Left renal pelvis (tissue), 4 donors: ENCODE measurements around the gene PLA2G7. TPM values are rescaled to one million over a fixed set of nuclear protein-coding genes. Genes with fewer than 3 reads are reported as not detected.
"Not testable (repeated sequence)": the region's sequence is repeated elsewhere in the genome, so short reads cannot be mapped to it uniquely, and the experiment has no call there.

Experiments
- DNase-seq, 4 donors: peaks; one replicate each; pipeline ENCODE4 v3.0.0-alpha.2; 2013; ENCODE audit warnings: low read depth in 4 of 4, low spot score in 3 of 4
- polyA plus RNA-seq, 4 donors: library from polyadenylated mRNA; unstranded; fragments of 120-200 nt; gene quantifications; one replicate each; pipeline ENCODE4 v1.2.1, GENCODE V29; 2013; ENCODE audit not compliant: insufficient read length in 4 of 4

PLA2G7 gene
- polyA plus RNA-seq, 4 donors, result 2.7 to 13.5 (median 3.4) TPM

DNA sequence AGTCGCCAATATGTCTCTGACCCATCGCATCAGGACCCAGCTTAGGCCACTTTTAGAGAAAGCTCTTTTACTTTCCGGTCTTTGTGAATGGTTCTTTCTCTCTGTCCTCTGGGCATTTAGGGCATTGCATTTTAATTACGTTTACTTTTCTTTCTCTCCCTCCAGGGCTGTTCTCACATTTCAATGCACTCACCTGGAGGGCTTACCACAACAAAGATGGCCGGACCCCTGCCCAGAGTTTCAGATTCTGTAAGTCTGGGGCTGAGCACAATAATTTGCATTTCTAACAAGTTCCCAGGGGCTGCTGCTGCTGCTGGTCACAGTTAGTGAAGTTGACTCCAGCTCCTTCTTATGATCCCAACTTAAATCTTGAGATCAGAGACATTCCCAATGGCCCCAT lies 14.6 kb upstream of the PLA2G7 start:
- DNase-seq, result no peak

DNA sequence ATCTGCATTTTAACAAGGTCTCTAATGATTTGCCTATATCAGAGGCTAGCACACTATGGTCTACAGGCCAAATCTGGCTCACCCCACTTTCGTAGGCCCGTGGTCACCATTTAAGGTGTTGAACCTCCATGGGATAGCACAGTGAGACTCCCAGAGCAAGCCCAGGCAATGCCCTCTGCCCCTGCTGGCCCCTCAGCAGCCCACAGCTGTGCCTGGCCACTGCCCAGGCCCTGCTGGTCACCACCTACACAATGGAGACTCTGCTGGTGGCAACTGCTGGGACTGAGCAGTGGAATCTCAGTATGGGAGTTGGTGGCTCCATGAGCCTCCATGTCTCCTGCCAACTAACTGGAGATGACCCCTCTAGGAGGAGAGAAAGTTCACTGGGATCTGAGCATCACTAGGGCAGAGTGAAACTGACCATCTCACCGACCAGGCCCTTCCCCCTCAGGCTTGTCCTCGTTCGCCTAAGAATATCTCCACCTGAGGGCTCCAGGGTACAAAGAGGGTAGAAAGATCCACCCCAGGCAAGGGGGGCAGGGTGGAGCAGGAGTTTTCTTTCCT lies 13.8 kb upstream of the PLA2G7 start:
- no peak for DNase-seq

DNA sequence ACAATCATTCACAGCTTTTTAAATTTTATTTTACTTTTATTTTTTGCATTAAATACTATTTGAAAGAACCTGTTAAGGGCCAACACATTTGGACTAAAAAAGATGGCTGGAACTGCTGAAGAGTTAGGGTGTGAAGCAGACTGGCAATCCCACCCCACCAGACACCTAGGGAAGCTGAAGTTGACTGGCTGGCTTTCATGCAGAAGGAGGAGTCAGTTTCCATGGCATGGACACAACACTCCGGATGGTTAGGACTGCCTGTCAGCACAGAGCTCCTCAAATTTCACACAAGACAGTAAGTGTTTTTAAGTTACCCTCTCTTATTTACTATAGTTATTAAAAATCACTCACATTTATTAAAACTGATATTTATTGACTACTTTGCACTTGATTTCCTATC lies 11.5 kb upstream of the PLA2G7 start, which contains the start of gene ANKRD66:
Gene ANKRD66, plus strand, starts transcription at position 238 of the 400 bp plus-strand sequence. CDS start 5,016 bp downstream, outside the sequence.
- no peak for DNase-seq

GRCh38 chr6:46745973-46746372 lies 10.8 kb upstream of the PLA2G7 start:
- DNase-seq, result no peak

GRCh38 chr6:46744159-46744725 lies 9.1 kb upstream of the PLA2G7 start:
- not testable (repeated sequence) for DNase-seq

DNA sequence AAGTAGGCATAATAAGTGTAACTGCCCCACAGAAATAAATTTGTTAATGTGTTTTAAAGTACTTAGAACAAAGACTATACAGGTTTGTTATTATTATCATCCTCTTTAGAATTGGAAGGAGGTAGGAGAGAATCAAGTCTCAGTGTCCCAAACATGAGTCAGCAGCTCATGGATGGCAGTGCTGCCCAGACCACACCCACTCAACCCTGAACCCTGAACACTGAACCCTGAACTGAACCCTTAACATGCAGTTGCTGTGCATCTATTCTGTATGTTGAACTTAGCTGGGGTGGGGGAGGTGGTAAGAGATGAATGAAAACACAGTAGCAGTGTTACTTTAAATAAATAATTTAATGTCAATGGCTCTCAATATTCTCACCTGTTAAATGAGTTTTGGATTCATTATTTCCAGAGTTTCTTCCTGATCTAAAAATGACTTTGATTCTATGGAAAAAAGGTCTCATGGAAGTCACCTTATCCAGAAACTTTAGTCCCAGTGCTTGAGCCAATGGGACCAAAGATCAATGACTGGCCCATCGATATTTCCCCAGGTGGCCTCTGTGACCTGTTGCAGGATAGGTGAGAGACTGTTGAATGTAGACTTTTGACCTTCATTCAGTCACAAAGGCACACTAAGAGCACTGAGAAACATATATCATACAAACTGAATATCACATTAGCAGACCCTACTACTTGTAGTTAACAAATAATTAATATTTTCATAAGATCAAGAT lies 8.4 kb upstream of the PLA2G7 start:
- no peak for DNase-seq

DNA sequence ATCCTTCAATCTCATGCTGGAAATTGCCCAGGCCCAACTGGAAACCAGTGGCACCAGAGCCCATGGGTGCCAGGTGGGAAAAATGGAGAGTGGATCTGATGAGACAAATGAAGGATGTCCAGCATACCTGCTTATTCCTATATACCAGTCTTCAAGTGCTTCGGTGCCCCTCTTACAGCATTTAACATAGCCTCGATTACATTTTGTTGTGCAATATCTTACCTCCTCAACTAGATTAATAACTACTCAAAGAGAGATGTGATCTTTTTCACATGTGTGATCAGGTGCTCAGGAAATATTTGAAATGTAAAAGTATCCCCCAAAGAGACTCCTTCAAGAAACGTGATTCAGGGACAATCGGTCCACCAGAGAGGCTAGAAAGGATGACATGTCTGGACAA lies 6.7 kb upstream of the PLA2G7 start:
- no peak for DNase-seq

- DNase-seq, result no peak
Observed at GRCh38 chr6:46741482-46741881, 6.3 kb upstream of the PLA2G7 start.

DNA sequence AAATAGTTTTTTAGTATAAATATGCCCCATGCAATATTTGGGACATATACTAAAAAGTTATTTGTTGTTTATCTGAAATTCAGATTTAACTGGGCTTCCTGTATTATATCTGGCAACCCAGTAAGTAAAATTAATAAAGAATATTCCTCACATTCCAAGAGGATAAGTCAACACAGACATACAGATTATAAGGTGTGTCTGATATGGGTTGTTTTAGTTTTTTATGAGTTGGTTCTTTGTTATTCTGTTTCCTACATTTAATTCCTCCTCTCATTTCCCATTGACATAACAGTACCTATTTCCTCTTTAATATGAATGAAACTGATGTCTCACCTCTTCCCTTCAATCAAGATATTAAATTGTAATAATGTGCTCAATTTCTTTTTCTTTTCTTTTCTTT lies 1.7 kb upstream of the PLA2G7 start:
- DNase-seq, result no peak

DNA sequence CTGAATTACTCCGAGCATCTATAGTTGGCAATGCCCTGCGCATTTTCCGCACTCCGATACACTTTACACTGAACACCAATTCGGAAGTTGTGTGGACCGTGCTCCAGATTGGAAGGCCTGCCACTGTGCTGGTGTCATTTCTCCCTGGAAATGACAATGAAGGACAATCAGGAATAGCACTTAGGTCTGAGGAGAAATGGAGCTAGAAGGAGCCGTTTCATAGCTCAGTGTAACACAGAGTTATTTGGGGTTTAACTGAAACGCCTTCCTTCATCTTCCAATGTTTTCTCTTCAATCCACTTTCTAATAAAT lies 501 bp upstream of the PLA2G7 start:
- DNase-seq, result no peak

DNA sequence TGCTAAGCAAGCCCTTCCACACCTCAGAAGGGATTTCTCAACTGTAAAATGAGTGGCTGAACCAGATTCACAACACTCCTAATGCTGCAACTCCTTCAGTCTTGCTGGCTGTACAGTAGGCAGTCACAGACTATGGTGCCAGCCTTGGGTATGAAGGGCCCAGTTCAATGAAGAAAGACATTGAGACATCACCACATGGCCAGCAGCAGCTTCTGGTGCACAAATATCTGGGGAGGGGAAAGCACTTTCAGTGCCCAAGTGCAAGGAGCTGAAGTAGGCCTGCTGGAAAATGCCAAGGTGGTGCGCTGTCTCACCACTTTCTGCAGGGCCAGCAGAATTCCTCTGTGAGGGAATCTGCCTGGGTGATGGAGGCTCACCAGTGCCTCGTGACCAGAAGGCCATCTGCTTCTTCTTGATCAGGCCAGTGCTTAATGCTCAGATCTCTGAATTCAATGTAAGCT lies 1.8 kb downstream of the PLA2G7 start:
- DNase-seq, result no peak

DNA sequence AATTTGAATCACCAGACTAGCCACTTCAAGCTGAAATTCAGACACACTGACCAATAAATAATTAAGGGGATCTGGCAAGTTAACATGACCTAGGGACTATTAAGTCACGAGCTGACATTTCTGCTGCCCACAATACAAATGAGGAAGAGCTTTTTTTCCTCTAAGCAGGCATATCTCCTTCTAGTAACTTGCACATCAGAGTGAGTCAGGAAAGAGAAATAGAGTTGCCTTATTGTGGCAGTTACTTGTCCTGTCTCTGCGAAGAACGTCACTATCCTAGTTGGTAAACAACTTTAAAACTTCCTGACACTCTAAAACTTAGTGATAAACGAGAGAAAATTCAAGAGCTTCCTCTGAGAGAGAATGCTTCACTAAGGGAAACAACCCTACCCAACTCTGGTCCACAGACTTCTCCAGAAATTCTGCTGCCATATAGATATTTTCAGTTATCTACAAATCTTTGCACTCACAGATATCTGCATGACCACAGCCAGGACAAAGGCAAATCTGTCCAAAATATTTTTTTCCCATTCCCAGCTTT lies 4.2 kb downstream of the PLA2G7 start:
- DNase-seq, result no peak

DNA sequence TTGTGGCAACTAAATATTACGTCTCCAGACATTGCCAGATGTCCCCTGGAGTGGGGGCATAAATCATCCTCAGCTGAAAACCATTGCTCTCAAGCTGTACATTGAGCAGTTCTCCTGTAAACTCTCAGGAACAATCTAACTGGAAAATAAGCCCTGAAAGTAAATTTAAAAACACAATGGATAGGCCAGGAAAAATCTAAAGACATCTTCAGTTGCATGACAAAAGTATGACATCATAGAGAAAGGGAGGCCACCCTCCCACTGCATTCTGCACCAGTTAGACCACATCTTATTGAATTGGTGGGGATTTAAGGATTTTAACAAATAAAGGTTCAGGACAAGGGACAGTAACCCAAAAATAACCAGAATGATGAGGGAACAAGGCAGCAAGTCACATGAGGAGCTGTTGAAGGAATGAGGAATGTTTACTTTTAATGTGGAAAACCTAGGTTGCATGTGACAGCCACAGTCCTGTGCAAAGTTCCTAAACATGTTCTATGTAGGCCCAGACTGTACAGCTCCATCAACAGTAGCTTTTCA lies 5.3 kb downstream of the PLA2G7 start:
- no peak for DNase-seq

DNA sequence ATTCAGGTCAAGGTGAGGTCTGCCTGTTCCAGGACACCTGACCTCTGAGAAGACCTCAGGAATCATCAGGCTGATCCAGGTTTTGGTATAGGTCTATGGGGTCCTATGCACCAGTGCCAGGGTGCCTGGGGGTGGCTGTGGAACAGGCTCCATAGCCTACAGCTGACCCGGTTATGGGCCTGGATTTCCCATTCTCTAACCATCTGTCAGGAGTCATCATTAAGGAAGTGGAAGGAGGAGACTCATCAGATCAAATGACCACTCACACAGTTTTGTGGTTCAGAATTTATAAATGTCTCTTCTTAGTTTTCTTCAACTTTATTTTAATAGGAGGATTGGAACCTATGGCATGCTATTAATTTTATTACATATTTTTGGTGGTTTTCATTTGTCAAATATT lies 14.8 kb downstream of the PLA2G7 start:
- DNase-seq, result no peak

DNA sequence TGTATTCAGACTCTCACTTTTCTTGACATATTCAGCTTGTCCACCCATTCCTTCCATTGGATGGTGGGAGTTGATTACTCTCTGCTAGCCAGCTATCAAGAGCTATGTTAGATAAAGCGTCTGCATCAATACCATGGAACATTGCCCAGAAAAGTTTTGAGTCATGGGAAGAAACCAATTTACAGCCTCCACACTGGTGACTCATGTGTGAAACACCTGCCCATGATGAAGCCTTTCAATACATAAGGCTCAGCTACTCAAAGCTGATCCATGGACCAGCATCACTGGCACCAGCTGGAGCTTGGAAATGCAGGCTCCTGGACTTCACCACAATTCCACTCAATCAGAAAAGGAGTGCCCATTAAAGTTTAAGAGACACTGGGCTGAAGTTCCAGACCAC lies 16.1 kb downstream of the PLA2G7 start:
- DNase-seq, result no peak

- DNase-seq, result no peak
Observed at GRCh38 chr6:46715141-46715540, 20.0 kb downstream of the PLA2G7 start.

GRCh38 chr6:46711491-46711890 lies 23.7 kb downstream of the PLA2G7 start:
- DNase-seq, result no peak

GRCh38 chr6:46706464-46706863 lies 28.7 kb downstream of the PLA2G7 start:
- no peak for DNase-seq

GRCh38 chr6:46704562-46704961 lies 30.6 kb downstream of the PLA2G7 start:
- DNase-seq, result no peak

DNA sequence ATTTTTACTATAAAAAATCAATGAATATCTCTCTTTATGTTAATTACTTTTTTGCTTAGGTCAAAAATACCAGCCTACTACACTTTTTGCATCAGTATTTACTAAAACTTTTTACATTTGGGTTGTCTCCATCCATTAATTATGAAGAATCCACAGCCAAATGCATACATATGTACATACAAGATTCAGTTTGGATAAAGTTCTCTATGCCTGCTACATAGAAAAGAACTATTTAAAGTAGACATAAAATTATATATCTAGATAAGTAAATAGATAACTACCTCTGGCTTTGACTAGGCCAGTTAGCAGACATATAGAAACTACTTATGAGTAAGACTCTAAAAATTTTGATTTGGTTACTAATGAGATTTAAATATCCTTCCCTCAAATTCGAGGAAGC lies 35.2 kb downstream of the PLA2G7 start:
- no peak for DNase-seq

DNA sequence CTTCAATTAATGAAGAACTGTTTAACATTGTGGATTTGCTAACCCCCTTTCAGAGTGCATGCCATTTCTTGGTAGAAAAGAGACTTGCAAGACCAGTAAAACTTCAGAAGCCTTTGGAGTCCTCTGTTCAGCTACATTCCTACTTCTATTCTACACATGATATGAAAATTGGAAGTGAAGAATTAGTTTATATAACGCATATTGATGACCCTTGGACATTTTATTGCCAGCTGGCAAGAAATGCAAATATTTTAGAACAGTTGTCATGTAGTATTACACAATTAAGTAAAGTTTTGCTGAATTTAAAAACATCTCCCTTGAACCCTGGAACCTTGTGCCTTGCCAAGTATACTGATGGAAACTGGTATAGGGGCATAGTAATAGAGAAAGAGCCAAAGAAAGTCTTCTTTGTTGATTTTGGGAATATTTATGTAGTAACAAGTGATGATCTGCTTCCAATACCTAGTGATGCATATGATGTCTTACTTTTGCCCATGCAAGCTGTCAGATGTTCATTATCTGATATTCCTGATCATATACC lies 44.2 kb downstream of the PLA2G7 start:
- DNase-seq, result no peak
